Suprapubic skin (tissue), 3 donors: ENCODE data around the gene PARD3B.

Source experiments
- EP300 ChIP-seq: sonication (generic); formaldehyde crosslinking; IDR thresholded peaks from one replicate; pipeline ENCODE4 v1.6.1; 2017; ENCODE audit warnings: antibody characterized with exemption
- POLR2A ChIP-seq, 2 donors: fragments of 450-650 bp; IDR thresholded peaks; one replicate each; pipeline ENCODE4 v1.6.1; 2017; ENCODE audit warnings: antibody characterized with exemption in 2 of 2, mild to moderate bottlenecking in 2 of 2, moderate library complexity in 2 of 2
- TF ChIP-seq, protein P1 (sequence below), 2 donors: fragments of 200-600 bp in 1 of 2; fragments of 450-650 bp in 1 of 2; sonication (generic) in 1 of 2; IDR thresholded peaks; one replicate each; pipeline ENCODE4 v1.5.1; 2016 to 2019; ENCODE audit warnings: antibody characterized with exemption in 2 of 2, mild to moderate bottlenecking in 1 of 2, moderate library complexity in 1 of 2

DNA sequence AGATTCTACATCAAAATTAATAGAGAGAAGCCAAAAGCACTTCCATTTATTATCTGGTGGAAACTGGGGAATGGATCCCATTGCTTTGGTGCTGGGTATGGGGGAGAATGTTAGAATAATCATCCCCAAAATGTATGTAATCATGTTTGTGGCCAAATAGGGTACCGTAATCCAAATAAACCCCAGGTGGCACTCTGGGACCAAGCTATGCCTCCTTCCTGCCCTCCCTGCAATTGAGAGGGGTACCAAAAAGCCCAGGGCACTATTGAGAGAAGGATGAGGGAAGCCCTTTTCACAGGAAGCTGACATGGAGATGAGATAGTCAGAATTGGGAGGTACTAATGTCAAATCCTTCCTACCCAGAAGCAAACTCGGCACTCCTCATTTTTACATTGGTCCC lies 1051.3 kb downstream of the PARD3B start:
- TF ChIP-seq, protein P1, sequence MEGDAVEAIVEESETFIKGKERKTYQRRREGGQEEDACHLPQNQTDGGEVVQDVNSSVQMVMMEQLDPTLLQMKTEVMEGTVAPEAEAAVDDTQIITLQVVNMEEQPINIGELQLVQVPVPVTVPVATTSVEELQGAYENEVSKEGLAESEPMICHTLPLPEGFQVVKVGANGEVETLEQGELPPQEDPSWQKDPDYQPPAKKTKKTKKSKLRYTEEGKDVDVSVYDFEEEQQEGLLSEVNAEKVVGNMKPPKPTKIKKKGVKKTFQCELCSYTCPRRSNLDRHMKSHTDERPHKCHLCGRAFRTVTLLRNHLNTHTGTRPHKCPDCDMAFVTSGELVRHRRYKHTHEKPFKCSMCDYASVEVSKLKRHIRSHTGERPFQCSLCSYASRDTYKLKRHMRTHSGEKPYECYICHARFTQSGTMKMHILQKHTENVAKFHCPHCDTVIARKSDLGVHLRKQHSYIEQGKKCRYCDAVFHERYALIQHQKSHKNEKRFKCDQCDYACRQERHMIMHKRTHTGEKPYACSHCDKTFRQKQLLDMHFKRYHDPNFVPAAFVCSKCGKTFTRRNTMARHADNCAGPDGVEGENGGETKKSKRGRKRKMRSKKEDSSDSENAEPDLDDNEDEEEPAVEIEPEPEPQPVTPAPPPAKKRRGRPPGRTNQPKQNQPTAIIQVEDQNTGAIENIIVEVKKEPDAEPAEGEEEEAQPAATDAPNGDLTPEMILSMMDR (IDR thresholded peaks at IDR 0.05) = no peak
- no peak for TF ChIP-seq POLR2A (IDR thresholded peaks at IDR 0.05)
- TF ChIP-seq EP300 = no peak
